Activated T-helper 2 cell treated with anti-CD3 and anti-CD28 coated beads, Interferon-gamma antibody, Interleukin-2, Interleukin-4, amounts not matched to agents 10 μg/mL and 5 μg/mL and 100 μg/mL, durations not matched to agents 14 hours and 24 hours and 36 hours (primary cell): Measurements from ENCODE around the gene ANKRD44. TPM values are rescaled to one million over a fixed set of nuclear protein-coding genes. Genes with fewer than 3 reads are reported as not detected.

Experiments used
- DNase-seq: peaks from one replicate; pipeline ENCODE4 v3.0.0; 2021; ENCODE audit warnings: low spot score
- H3K27ac Mint-ChIP-seq: one replicate; pipeline ENCODE4 v1.8.0; 2021; ENCODE audit warnings: mixed read lengths
- H3K27me3 Mint-ChIP-seq: one replicate; pipeline ENCODE4 v1.8.0; 2021; ENCODE audit warnings: low read depth, mixed read lengths
- H3K36me3 Mint-ChIP-seq: one replicate; pipeline ENCODE4 v1.8.0; 2021; ENCODE audit warnings: low read depth, mixed read lengths
- H3K4me1 Mint-ChIP-seq: one replicate; pipeline ENCODE4 v1.8.0; 2021; ENCODE audit warnings: low read depth, mixed read lengths
- H3K4me3 Mint-ChIP-seq: one replicate; pipeline ENCODE4 v1.8.0; 2021; ENCODE audit warnings: low read depth, mild to moderate bottlenecking, moderate library complexity, mixed read lengths
- H3K9me3 Mint-ChIP-seq: one replicate; pipeline ENCODE4 v1.8.0; 2021; ENCODE audit warnings: mixed read lengths
- intact Hi-C: fragments of 100-400 bp; cut with micrococcal nuclease; formaldehyde crosslinking; loops from one replicate; pipeline ENCODE4 v1.15.1; 2023
- total RNA-seq: library from RNA; stranded (reverse); gene quantifications from 2 replicates; pipeline ENCODE4 v1.2.3, GENCODE V29; 2022

ANKRD44 gene
- total RNA-seq, 1 donor from 2014 or later, result 120 TPM

DNA sequence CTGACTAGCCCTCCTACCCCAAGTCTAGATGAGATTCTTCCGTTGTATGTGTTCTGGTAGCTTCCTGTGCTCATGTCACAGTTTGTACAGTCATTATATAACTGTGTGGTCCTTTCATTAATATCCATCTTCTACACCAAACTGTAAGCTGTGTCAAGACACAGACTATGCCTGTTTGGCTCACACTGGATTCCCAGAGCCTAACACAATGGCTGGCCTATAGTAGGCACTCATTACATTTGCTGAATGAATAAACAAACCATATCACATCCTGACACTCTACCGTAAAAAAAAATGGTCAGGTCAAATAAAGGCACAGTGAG lies 72.6 kb downstream of the ANKRD44 start:
- DNase-seq, result no peak

GRCh38 chr2:197237291-197238042 lies 73.1 kb downstream of the ANKRD44 start:
- intact Hi-C loops, result loop anchor here (1.0 kb wide), 1 partner anchor 21 kb away; no protein-coding TSS in a partner anchor
- Mint-ChIP-seq H3K9me3 (no peaks in the 10 kb centered on the region), H3K4me1 (peaks cover 72% of the 10 kb centered on the region), H3K36me3 (peaks cover 21% of the 10 kb centered on the region), H3K27me3 (no peaks in the 10 kb centered on the region), H3K27ac (peak overlapping the region; percentile 83), H3K4me3 (peak overlapping the region; percentile 73)
- no peak for DNase-seq

More for the DNA sequence above, 72.6 kb downstream of the ANKRD44 start:
- Mint-ChIP-seq H3K27me3 (no peaks in the 10 kb centered on the region), H3K4me3 (peak overlapping the region; percentile 73), H3K27ac (peak overlapping the region; percentile 83), H3K9me3 (no peaks in the 10 kb centered on the region), H3K4me1 (peaks cover 72% of the 10 kb centered on the region), H3K36me3 (peaks cover 20% of the 10 kb centered on the region)
- intact Hi-C loops, result loop anchor here (1.0 kb wide), 1 partner anchor 22 kb away; no protein-coding TSS in a partner anchor

- H3K9me3 Mint-ChIP-seq, result no peaks in the 10 kb centered on the region
These were observed 73.8 kb downstream of the ANKRD44 start for GRCh38 chr2:197236816-197237215.

DNA sequence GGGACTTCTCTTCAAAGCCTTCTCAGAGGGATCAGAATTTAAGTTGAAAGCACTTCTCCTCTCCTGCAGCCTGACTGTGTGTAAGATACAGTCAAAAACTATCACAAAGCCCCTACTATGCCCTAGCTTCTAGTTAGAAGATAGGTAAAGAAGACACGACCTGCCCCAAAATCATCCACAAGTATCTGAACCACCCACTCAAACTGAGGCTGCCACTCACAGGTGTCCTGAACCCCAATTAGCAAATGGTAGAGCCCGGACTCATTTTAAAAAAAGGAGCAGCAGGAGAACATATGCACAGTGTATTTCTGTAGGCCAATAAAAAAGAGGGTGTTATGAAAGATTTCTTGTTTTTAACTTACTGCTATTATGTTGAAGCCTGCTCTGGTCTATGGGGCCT lies 74.4 kb downstream of the ANKRD44 start:
- peak overlapping the region; percentile 83 for H3K27ac Mint-ChIP-seq
- peaks cover 24% of the 10 kb centered on the region for H3K36me3 Mint-ChIP-seq
- DNase-seq, result no peak
- H3K9me3 Mint-ChIP-seq, result no peaks in the 10 kb centered on the region
- peaks cover 76% of the 10 kb centered on the region for H3K4me1 Mint-ChIP-seq
- H3K27me3 Mint-ChIP-seq, result no peaks in the 10 kb centered on the region
- peak overlapping the region; percentile 71 for H3K4me3 Mint-ChIP-seq
- intact Hi-C loops, result no loop called here

More at GRCh38 chr2:197236816-197237215, 73.8 kb downstream of the ANKRD44 start:
- peak overlapping the region; percentile 71 for H3K4me3 Mint-ChIP-seq
- H3K4me1 Mint-ChIP-seq, result peaks cover 75% of the 10 kb centered on the region
- no peak for DNase-seq
- H3K27ac Mint-ChIP-seq, result peak overlapping the region; percentile 83
- H3K27me3 Mint-ChIP-seq, result no peaks in the 10 kb centered on the region
- intact Hi-C loops, result no loop called here
- H3K36me3 Mint-ChIP-seq, result peaks cover 23% of the 10 kb centered on the region

- H3K36me3 Mint-ChIP-seq, result peaks cover 26% of the 10 kb centered on the region
- no peaks in the 10 kb centered on the region for H3K9me3 Mint-ChIP-seq
- no peak for DNase-seq
- no peaks in the 10 kb centered on the region for H3K27me3 Mint-ChIP-seq
- intact Hi-C loops, result no loop called here
- no peak overlapping the region for H3K4me3 Mint-ChIP-seq
- peaks cover 74% of the 10 kb centered on the region for H3K4me1 Mint-ChIP-seq
- no peak overlapping the region for H3K27ac Mint-ChIP-seq
These were observed 74.9 kb downstream of the ANKRD44 start for GRCh38 chr2:197235711-197236110.

- no peak for DNase-seq
- Mint-ChIP-seq H3K27ac (peak overlapping the region; percentile 44), H3K36me3 (peaks cover 33% of the 10 kb centered on the region), H3K27me3 (no peaks in the 10 kb centered on the region), H3K4me3 (no peak overlapping the region), H3K9me3 (no peaks in the 10 kb centered on the region), H3K4me1 (peaks cover 78% of the 10 kb centered on the region)
- intact Hi-C loops, result no loop called here
These were observed 75.8 kb downstream of the ANKRD44 start for GRCh38 chr2:197234671-197235191.

DNA sequence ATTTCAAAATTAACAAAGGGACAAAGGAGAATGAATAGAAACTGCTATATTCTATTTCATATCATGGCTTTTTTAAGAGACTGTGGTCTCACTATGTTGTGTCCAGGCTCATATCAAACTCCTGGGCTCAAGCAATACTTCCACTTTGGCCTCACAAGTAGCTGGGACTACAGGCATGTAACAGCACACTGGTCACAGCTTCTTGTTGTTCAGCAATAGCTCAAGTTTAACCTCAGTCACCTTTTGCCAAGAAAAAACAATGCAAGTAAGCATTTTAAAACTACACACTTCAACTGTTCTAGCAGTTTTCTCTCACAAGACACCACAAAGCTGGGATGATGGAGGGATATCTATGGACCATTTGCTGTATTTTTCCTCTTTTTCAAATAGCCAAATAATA lies 77.1 kb downstream of the ANKRD44 start:
- Mint-ChIP-seq H3K27ac (no peak overlapping the region), H3K9me3 (no peaks in the 10 kb centered on the region), H3K4me3 (no peak overlapping the region), H3K27me3 (no peaks in the 10 kb centered on the region), H3K4me1 (peaks cover 73% of the 10 kb centered on the region), H3K36me3 (peaks cover 33% of the 10 kb centered on the region)
- DNase-seq, result no peak
- intact Hi-C loops, result no loop called here

- no peak for DNase-seq
- Mint-ChIP-seq H3K4me1 (peaks cover 68% of the 10 kb centered on the region), H3K36me3 (peaks cover 38% of the 10 kb centered on the region), H3K27ac (no peak overlapping the region), H3K9me3 (no peaks in the 10 kb centered on the region), H3K4me3 (no peak overlapping the region), H3K27me3 (no peaks in the 10 kb centered on the region)
- intact Hi-C loops, result no loop called here
These were observed 78.6 kb downstream of the ANKRD44 start for GRCh38 chr2:197232010-197232409.

DNA sequence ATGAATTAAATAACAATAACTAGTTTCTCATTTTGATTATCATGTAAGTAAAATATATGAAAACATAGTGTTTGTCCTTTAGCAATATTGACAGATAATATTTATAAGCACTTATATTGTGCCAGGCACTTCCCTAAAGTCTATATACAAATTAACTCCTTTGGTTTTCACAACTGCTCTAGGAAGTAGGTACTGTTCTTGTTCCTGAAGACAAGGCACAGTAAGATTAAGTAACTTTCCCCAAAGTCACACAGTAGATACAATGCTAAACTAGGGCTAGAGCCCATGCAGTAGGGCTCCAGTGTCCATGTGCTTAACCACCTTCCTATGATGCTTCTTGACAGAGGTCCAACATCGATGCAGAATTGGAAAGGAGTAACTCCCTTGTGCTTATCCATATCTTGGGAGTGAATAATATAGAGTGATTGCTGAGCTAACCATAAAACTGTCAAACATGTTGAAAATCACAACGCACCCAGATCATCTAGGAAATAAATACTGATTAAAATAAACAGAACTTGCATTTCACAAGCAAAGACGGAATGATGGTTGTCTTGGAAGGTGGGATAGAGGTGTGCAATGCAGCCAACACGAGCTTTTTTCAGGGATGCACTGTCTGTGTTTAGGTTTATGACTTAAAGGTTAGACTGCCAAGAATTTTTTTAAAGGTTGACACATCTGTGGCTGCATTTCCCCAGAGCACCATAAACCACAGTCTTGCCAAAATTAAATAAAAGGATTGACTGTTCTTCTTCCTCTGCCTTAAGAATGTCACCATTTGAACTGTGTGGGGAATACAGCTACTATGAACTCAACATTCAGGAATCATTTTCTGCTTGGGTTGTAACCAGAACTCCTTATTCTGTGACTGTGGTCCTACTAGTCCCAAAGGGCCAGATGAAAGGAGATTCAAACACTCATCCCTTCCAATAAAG lies 80.8 kb downstream of the ANKRD44 start:
- Mint-ChIP-seq H3K4me1 (peaks cover 59% of the 10 kb centered on the region), H3K27me3 (no peaks in the 10 kb centered on the region)
- intact Hi-C loops, result no loop called here

GRCh38 chr2:197223451-197223850 lies 87.1 kb downstream of the ANKRD44 start:
- Mint-ChIP-seq H3K27ac (no peak overlapping the region), H3K9me3 (no peaks in the 10 kb centered on the region), H3K4me3 (no peak overlapping the region), H3K4me1 (peaks cover 46% of the 10 kb centered on the region), H3K36me3 (peaks cover 23% of the 10 kb centered on the region), H3K27me3 (no peaks in the 10 kb centered on the region)
- intact Hi-C loops, result no loop called here
- DNase-seq, result no peak

More for the DNA sequence above, 80.8 kb downstream of the ANKRD44 start:
- peak overlapping the region; percentile 44 for H3K27ac Mint-ChIP-seq
- H3K9me3 Mint-ChIP-seq, result no peaks in the 10 kb centered on the region
- no peak overlapping the region for H3K4me3 Mint-ChIP-seq
- H3K36me3 Mint-ChIP-seq, result peaks cover 42% of the 10 kb centered on the region
- no peak for DNase-seq

- H3K4me1 Mint-ChIP-seq, result peaks cover 62% of the 10 kb centered on the region
- H3K36me3 Mint-ChIP-seq, result peaks cover 19% of the 10 kb centered on the region
- no peak for DNase-seq
- no peak overlapping the region for H3K4me3 Mint-ChIP-seq
- no peaks in the 10 kb centered on the region for H3K27me3 Mint-ChIP-seq
- no peak overlapping the region for H3K27ac Mint-ChIP-seq
- H3K9me3 Mint-ChIP-seq, result no peaks in the 10 kb centered on the region
- intact Hi-C loops, result no loop called here
These were observed 90.9 kb downstream of the ANKRD44 start for GRCh38 chr2:197219636-197220035.

- Mint-ChIP-seq H3K36me3 (peaks cover 19% of the 10 kb centered on the region), H3K9me3 (no peaks in the 10 kb centered on the region), H3K4me3 (no peak overlapping the region), H3K27ac (peak overlapping the region; percentile 96), H3K27me3 (no peaks in the 10 kb centered on the region), H3K4me1 (peaks cover 73% of the 10 kb centered on the region)
- intact Hi-C loops, result loop anchor here (1.0 kb wide), 1 partner anchor 8 kb away; no protein-coding TSS in a partner anchor
- DNase-seq, result no peak
These were observed 93.0 kb downstream of the ANKRD44 start for GRCh38 chr2:197217541-197217940.
